Activated T-helper 1 cell treated with anti-CD3 and anti-CD28 coated beads, Interleukin-12 subunit alpha, Interleukin-12 subunit beta, Interleukin-2, Interleukin-4 antibody, amounts not matched to agents 30 ng/mL and 10 ng/mL and 1 ng/mL, durations not matched to agents 14 hours and 24 hours and 36 hours (primary cell): ENCODE measurements around the gene FAM72C. TPM values are rescaled to one million over a fixed set of nuclear protein-coding genes. Genes with fewer than 3 reads are reported as not detected.
A peak's percentile ranks its signal among the peaks of the same experiment; 100 is the strongest.
"Not testable (repeated sequence)": the region's sequence is repeated elsewhere in the genome, so short reads cannot be mapped to it uniquely, and the experiment has no call there.

Experiments
- DNase-seq: peaks from one replicate; pipeline ENCODE4 v3.0.0; 2021; ENCODE audit warnings: low spot score
- H3K27ac Mint-ChIP-seq: one replicate; pipeline ENCODE4 v1.8.0; 2021; ENCODE audit warnings: mild to moderate bottlenecking, mixed read lengths
- H3K27me3 Mint-ChIP-seq: one replicate; pipeline ENCODE4 v1.8.0; 2022; ENCODE audit warnings: mild to moderate bottlenecking, moderate library complexity, mixed read lengths; ENCODE audit not compliant: insufficient read depth
- H3K36me3 Mint-ChIP-seq: one replicate; pipeline ENCODE4 v1.8.0; 2021; ENCODE audit warnings: low read depth, mixed read lengths
- H3K4me1 Mint-ChIP-seq: one replicate; pipeline ENCODE4 v1.8.0; 2021; ENCODE audit warnings: low read depth, mixed read lengths
- H3K4me3 Mint-ChIP-seq: one replicate; pipeline ENCODE4 v1.8.0; 2021; ENCODE audit warnings: mild to moderate bottlenecking, moderate library complexity, mixed read lengths
- H3K9me3 Mint-ChIP-seq: one replicate; pipeline ENCODE4 v1.8.0; 2021; ENCODE audit warnings: mixed read lengths
- intact Hi-C: fragments of 100-400 bp; cut with micrococcal nuclease; formaldehyde crosslinking; loops from one replicate; pipeline ENCODE4 v1.15.1; 2024
- total RNA-seq: library from RNA; stranded (reverse); gene quantifications from 2 replicates; pipeline ENCODE4 v1.2.3, GENCODE V29; 2022

The FAM72C gene
- total RNA-seq, 1 donor from 2014 or later, result 11.3 TPM

DNA sequence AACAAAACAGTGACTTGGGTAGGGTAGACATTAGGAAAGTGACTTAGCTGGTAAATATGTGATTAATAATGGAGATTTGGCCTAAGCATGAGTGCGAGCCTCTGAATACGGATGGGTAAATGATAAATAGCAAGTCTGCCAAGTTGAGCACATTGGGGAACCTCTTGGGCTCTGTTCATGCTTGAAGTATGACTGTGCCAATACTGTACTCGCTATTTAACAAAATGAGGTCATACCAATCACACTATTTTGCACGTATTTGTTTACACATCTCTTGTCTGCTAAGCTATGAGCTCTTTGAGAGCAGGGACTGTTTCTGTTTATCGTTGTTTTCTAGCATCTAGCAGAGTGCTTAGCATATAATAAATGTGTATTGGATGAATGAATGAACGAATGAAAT, 24.2 kb upstream of the FAM72C start:
- intact Hi-C loops, H3K27ac Mint-ChIP-seq, H3K27me3 Mint-ChIP-seq, H3K4me3 Mint-ChIP-seq, H3K9me3 Mint-ChIP-seq, H3K36me3 Mint-ChIP-seq, DNase-seq, H3K4me1 Mint-ChIP-seq: not testable (repeated sequence)

DNA sequence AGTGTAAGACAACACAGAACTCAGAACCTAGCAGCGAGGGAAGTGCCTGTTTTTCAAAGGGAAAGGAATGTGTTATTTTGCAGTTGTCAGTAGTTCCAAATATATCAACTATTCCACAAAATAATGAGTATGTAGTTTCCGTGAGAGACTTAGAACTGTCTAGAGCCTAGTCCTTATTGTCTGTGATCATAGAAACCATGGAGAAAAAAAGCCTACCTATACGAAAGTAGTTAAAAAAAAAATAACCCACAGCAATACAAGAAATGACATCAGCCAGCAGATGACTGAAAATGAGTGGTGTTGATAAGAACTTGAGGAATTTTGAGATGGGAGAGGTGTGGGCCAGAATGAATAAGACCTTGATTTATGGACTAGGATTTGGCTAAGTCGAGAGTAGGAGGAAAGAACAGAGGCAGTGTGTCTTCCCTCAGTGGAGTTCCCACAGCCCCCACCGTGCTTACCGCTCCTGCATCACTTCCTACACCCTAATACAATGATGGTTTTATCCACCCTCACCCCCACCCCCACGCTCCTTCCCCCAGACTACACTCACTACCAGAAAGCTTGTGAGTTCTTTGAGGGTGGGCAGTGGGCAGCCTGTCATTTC, 21.6 kb upstream of the FAM72C start:
- H3K9me3 Mint-ChIP-seq, DNase-seq, intact Hi-C loops, H3K4me3 Mint-ChIP-seq, H3K36me3 Mint-ChIP-seq, H3K27ac Mint-ChIP-seq, H3K27me3 Mint-ChIP-seq, H3K4me1 Mint-ChIP-seq: not testable (repeated sequence)

DNA sequence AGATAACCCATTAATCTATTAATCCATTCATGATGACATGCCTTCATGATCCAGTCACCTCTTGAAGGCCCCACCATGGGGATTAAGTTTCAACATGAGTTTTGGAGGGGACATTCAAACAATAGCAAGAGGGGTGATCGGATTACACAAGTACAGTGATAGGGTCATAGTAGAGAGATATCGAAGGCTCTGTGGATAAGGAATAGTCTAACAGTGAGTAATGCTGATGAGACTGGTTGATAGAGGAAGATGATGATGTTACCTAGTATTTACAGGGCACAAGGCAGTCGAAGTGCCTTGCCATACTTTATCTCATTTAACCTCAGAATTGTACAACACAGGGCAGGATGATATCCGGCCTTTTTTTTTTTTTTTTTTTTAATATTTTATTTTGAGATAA, 18.9 kb upstream of the FAM72C start:
- H3K4me1 Mint-ChIP-seq, H3K36me3 Mint-ChIP-seq, H3K4me3 Mint-ChIP-seq, H3K27me3 Mint-ChIP-seq, H3K9me3 Mint-ChIP-seq, DNase-seq, intact Hi-C loops, H3K27ac Mint-ChIP-seq: not testable (repeated sequence)

DNA sequence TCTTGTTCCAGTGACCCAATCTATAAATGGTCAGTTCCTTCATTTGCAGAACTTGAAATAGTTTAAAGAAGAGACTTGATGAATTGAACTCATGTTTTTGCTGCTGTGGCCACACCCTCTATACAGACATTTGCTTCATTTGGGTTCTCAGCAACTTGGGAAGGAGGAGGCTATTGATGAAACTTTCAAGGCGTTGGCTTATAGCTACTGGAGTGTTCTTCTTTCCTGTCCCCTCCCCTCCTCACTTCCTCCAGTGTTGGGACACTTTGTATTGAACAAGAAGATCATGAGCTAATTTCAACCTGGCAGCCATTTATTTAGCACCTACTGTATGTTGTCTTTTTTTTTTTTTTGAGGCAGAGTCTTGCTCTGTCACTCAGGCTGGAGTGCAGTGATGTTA, 17.9 kb upstream of the FAM72C start:
- intact Hi-C loops, H3K9me3 Mint-ChIP-seq, H3K36me3 Mint-ChIP-seq, H3K27ac Mint-ChIP-seq, DNase-seq, H3K4me1 Mint-ChIP-seq, H3K27me3 Mint-ChIP-seq, H3K4me3 Mint-ChIP-seq: not testable (repeated sequence)

GRCh38 chr1:143989427-143989712, 17.6 kb upstream of the FAM72C start:
- intact Hi-C loops, H3K27me3 Mint-ChIP-seq, H3K27ac Mint-ChIP-seq, H3K36me3 Mint-ChIP-seq, H3K9me3 Mint-ChIP-seq, H3K4me3 Mint-ChIP-seq, DNase-seq, H3K4me1 Mint-ChIP-seq: not testable (repeated sequence)

DNA sequence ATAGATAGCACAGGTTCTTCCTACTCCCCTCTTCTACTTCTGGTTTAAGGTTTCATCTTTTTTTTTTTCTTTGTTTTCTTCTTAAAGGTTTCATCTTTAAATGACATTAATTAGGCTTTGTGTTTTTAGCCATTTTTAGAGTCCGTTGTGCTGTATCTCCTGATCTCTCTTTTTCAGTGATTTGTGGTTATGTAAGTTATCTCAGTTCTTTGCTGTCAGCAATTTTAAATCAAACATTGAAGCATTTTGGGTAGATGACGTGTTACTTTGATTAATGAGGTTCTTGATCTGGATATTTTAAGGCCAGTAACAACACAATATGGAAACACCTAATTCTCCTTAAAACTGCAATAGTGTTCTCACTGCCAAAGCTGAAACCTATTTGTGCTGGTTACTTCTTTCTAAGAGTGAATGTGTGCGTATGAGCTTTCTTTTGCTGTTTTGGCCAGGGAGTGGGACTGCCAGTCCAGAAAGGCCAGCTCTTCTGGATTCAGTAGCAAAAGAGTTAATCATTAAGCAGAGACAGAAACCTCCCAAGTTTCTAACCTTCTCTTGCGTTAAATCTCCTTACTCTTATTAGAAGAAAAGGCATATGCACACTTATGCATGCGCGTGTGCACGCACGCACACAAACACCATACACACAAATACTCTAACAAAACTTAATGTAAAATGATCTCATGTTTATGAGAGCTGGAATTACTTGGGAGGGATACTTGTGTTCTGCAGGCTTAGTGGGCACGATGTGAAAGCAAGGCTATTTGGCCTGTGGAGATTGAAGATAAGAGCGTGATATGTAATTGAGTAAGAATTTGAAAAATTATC, 17.0 kb upstream of the FAM72C start:
- H3K27me3 Mint-ChIP-seq, H3K4me3 Mint-ChIP-seq, DNase-seq, H3K27ac Mint-ChIP-seq, H3K9me3 Mint-ChIP-seq, H3K36me3 Mint-ChIP-seq, H3K4me1 Mint-ChIP-seq, intact Hi-C loops: not testable (repeated sequence)

- H3K4me3 Mint-ChIP-seq, H3K27ac Mint-ChIP-seq, H3K36me3 Mint-ChIP-seq, DNase-seq, H3K9me3 Mint-ChIP-seq, intact Hi-C loops, H3K4me1 Mint-ChIP-seq, H3K27me3 Mint-ChIP-seq: not testable (repeated sequence)
These were observed 16.1 kb upstream of the FAM72C start for GRCh38 chr1:143987868-143988267.

GRCh38 chr1:143984721-143985473, 13.1 kb upstream of the FAM72C start:
- H3K4me1 Mint-ChIP-seq, H3K36me3 Mint-ChIP-seq, H3K4me3 Mint-ChIP-seq, H3K9me3 Mint-ChIP-seq, H3K27ac Mint-ChIP-seq, H3K27me3 Mint-ChIP-seq, intact Hi-C loops, DNase-seq: not testable (repeated sequence)

DNA sequence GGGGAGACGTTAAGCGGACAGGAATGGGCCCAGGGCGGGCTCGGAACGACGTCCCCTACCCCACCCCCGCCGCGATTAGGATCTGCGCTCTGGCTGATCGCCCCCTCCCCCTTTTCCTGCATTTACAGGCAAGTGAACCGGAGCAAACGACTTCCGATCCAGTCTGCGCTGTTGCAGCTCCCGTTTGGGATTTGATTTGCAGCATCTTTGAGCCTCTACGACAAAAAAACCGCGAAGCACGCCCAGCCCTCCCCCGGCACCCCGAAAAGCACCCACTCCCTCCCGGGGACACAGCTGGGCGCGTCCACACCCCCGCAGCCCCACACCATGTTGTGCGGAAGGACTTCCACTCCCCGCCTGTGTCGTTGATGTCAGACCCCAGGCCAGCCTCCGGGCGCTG, 2.6 kb upstream of the FAM72C start:
- peak overlapping the region; percentile 84 for H3K4me3 Mint-ChIP-seq
- intact Hi-C loops, result not testable (repeated sequence)
- DNase-seq, result peak; percentile 11

GRCh38 chr1:143973876-143974414, 2.2 kb upstream of the FAM72C start:
- H3K27me3 Mint-ChIP-seq, H3K4me1 Mint-ChIP-seq, H3K36me3 Mint-ChIP-seq, DNase-seq, H3K9me3 Mint-ChIP-seq, intact Hi-C loops: not testable (repeated sequence)
- H3K4me3 Mint-ChIP-seq, result peak overlapping the region; percentile 98
- H3K27ac Mint-ChIP-seq, result peak overlapping the region; percentile 90

More for the DNA sequence above, 2.6 kb upstream of the FAM72C start:
- not testable (repeated sequence) for H3K27me3 Mint-ChIP-seq, H3K9me3 Mint-ChIP-seq, H3K27ac Mint-ChIP-seq, H3K36me3 Mint-ChIP-seq, H3K4me1 Mint-ChIP-seq

DNA sequence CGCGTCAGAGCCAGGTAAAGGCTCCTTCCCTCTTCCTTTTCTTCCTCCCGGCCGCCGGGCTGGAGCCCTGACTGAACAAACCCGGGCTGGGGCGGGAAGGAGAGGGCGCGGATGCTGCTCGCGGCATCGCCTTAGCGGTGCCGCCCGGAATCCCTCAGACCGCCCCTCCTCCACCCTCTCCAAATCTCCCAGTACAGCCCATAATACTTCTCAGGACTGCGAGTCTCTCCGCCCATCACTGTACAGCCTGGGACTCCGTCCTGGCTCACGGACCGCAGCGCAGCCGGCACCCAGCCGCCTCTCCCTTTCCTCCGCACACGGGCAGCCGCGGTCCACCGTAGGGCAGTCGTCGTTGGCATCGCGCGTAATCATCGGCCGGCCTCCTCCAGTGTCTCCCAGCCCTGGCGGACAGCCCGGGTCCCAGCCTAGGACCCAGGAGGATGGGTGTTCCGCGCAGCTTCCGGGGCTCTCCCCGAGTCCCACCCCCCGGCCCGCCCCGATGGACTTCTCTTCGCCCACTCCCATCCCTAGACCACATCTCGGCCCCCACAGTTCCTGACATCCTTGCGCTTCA, 1.1 kb upstream of the FAM72C start:
- H3K27me3 Mint-ChIP-seq, DNase-seq, H3K36me3 Mint-ChIP-seq, H3K4me3 Mint-ChIP-seq, H3K4me1 Mint-ChIP-seq, H3K9me3 Mint-ChIP-seq, intact Hi-C loops, H3K27ac Mint-ChIP-seq: not testable (repeated sequence)

- H3K27me3 Mint-ChIP-seq, H3K27ac Mint-ChIP-seq, H3K4me1 Mint-ChIP-seq, intact Hi-C loops, DNase-seq, H3K36me3 Mint-ChIP-seq, H3K9me3 Mint-ChIP-seq, H3K4me3 Mint-ChIP-seq: not testable (repeated sequence)
These were observed 5.9 kb downstream of the FAM72C start for GRCh38 chr1:143965860-143966259.

GRCh38 chr1:143964294-143964693, 7.5 kb downstream of the FAM72C start:
- H3K4me3 Mint-ChIP-seq, H3K36me3 Mint-ChIP-seq, intact Hi-C loops, H3K9me3 Mint-ChIP-seq, H3K27ac Mint-ChIP-seq, H3K4me1 Mint-ChIP-seq, H3K27me3 Mint-ChIP-seq, DNase-seq: not testable (repeated sequence)
